Suprapubic skin (tissue), 4 donors: ENCODE results near the gene FLNB. TPM values are rescaled to one million over a fixed set of nuclear protein-coding genes. Genes with fewer than 3 reads are reported as not detected.
A peak's percentile ranks its signal among the peaks of the same experiment; 100 is the strongest.

Source experiments
- DNase-seq, 2 donors: peaks; one replicate each; pipeline ENCODE4 v3.0.0-alpha.2; 2019; ENCODE audit warnings: low spot score in 2 of 2
- H3K27ac ChIP-seq: fragments of 200-600 bp; sonication (generic); one replicate; pipeline ENCODE4 v1.5.1; 2019
- H3K27me3 ChIP-seq: fragments of 200-600 bp; sonication (generic); one replicate; pipeline ENCODE4 v1.5.1; 2019
- H3K36me3 ChIP-seq: fragments of 200-600 bp; sonication (generic); one replicate; pipeline ENCODE4 v1.5.1; 2019
- H3K4me1 ChIP-seq: fragments of 200-600 bp; sonication (generic); one replicate; pipeline ENCODE4 v1.5.1; 2019
- H3K4me3 ChIP-seq: fragments of 200-600 bp; sonication (generic); one replicate; pipeline ENCODE4 v1.5.1; 2019; ENCODE audit warnings: mild to moderate bottlenecking
- H3K9me3 ChIP-seq: fragments of 200-600 bp; sonication (generic); one replicate; pipeline ENCODE4 v1.5.1; 2019
- CTCF ChIP-seq, 2 donors: fragments of 200-600 bp in 1 of 2; fragments of 450-650 bp in 1 of 2; sonication (generic) in 1 of 2; IDR thresholded peaks; one replicate each; pipeline ENCODE4 v1.5.1; 2016 to 2019; ENCODE audit warnings: antibody characterized with exemption in 2 of 2, mild to moderate bottlenecking in 1 of 2, moderate library complexity in 1 of 2
- EP300 ChIP-seq: sonication (generic); formaldehyde crosslinking; IDR thresholded peaks from one replicate; pipeline ENCODE4 v1.6.1; 2017; ENCODE audit warnings: antibody characterized with exemption
- POLR2A ChIP-seq, 2 donors: fragments of 450-650 bp; IDR thresholded peaks; one replicate each; pipeline ENCODE4 v1.6.1; 2017; ENCODE audit warnings: antibody characterized with exemption in 2 of 2, mild to moderate bottlenecking in 2 of 2, moderate library complexity in 2 of 2
- POLR2AphosphoS5 ChIP-seq, 3 donors: sonication (generic); formaldehyde crosslinking; IDR thresholded peaks; one replicate each; pipeline ENCODE4 v1.6.1; 2017; ENCODE audit warnings: antibody characterized with exemption in 3 of 3
- WGBS: methylation state at CpG from one replicate; pipeline ENCODE4 v1.1.5; 2018; 5-methylcytosine and 5-hydroxymethylcytosine counted together
- total RNA-seq, 4 donors: library from RNA; depleted of rRNA; stranded (reverse); fragments of >200 nt; gene quantifications; one replicate each; pipeline ENCODE4 v1.1.0, GENCODE V29; 2016

The FLNB gene
- total RNA-seq, 4 donors from 2014 or later, result 143 to 186 (median 150) TPM

- TF ChIP-seq EP300 (no peak), POLR2A (IDR thresholded peaks at IDR 0.05) (no peak), CTCF (IDR thresholded peaks at IDR 0.05) (no peak), POLR2AphosphoS5 (IDR thresholded peaks at IDR 0.05) (no peak)
- no peaks in the 10 kb centered on the region for H3K36me3 ChIP-seq
- no peaks in the 10 kb centered on the region for H3K27me3 ChIP-seq
- no peaks in the 10 kb centered on the region for H3K9me3 ChIP-seq
- peaks cover 16% of the 10 kb centered on the region for H3K4me1 ChIP-seq
- peak in 1 of 2 donors; percentile 43 for DNase-seq
- H3K27ac ChIP-seq, result no peak overlapping the region
- WGBS, result 59% methylated on average over 4 of the region's 5 CpGs
- H3K4me3 ChIP-seq, result no peak overlapping the region
These were observed 198.3 kb downstream of the FLNB start for GRCh38 chr3:58206406-58207011.

DNA sequence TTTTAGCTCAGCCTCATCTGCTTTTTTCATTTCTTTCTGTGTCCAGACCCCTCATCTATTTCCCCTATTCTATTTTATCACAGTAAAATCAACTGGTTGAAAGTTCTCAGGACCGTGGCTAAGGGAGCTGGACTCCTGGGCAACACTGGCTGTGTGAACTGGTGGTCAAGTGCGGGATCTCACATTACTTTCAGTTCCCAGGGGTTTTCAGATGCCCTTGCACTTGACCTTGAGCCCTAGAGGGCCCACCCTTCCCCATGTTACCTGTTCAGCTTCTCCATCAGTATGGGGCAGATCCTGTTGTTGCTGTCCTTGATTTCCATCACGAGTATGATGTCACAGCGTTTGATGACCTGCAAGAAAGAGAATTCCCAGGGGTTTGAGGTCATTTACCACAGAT lies 199.7 kb downstream of the FLNB start:
- no peak overlapping the region for H3K4me3 ChIP-seq
- no peaks in the 10 kb centered on the region for H3K36me3 ChIP-seq
- 93% methylated on average over 4 of the region's 4 CpGs for WGBS
- DNase-seq, result peak in 1 of 2 donors; percentile 4
- no peaks in the 10 kb centered on the region for H3K9me3 ChIP-seq
- no peaks in the 10 kb centered on the region for H3K27me3 ChIP-seq
- no peak for TF ChIP-seq POLR2A (IDR thresholded peaks at IDR 0.05)
- TF ChIP-seq EP300, result no peak
- TF ChIP-seq CTCF (IDR thresholded peaks at IDR 0.05), result no peak
- no peak overlapping the region for H3K27ac ChIP-seq
- H3K4me1 ChIP-seq, result peaks cover 16% of the 10 kb centered on the region

- peaks cover 28% of the 10 kb centered on the region for H3K4me1 ChIP-seq
- DNase-seq, result no peak
- WGBS, result 64% methylated on average over 3 of the region's 3 CpGs
- H3K4me3 ChIP-seq, result no peak overlapping the region
- no peak overlapping the region for H3K27ac ChIP-seq
- H3K36me3 ChIP-seq, result no peaks in the 10 kb centered on the region
- TF ChIP-seq POLR2AphosphoS5 (IDR thresholded peaks at IDR 0.05) (no peak), POLR2A (IDR thresholded peaks at IDR 0.05) (no peak), CTCF (IDR thresholded peaks at IDR 0.05) (no peak), EP300 (no peak)
- no peaks in the 10 kb centered on the region for H3K27me3 ChIP-seq
- H3K9me3 ChIP-seq, result no peaks in the 10 kb centered on the region
These were observed 201.7 kb downstream of the FLNB start for GRCh38 chr3:58209933-58210332.

GRCh38 chr3:58210761-58211460 lies 202.7 kb downstream of the FLNB start, which contains the start of gene DNASE1L3:
Gene DNASE1L3 (minus strand): TSS chr3:58210972. CDS start chr3:58210906, 66 bp downstream.
- H3K4me3 ChIP-seq, result no peak within 1 kb of the TSS
- WGBS, result 55% methylated on average over 14 of the region's 14 CpGs
- DNase-seq, result peak in 1 of 2 donors; percentile 57
- H3K36me3 ChIP-seq, result no peaks in the 10 kb centered on the region
- H3K9me3 ChIP-seq, result no peaks in the 10 kb centered on the region
- H3K4me1 ChIP-seq, result peaks cover 38% of the 10 kb centered on the region
- no peak within 1 kb of the TSS for H3K27ac ChIP-seq
- H3K27me3 ChIP-seq, result no peaks in the 10 kb centered on the region
- TF ChIP-seq POLR2AphosphoS5 (IDR thresholded peaks at IDR 0.05), result no peak
- TF ChIP-seq EP300, result no peak
- TF ChIP-seq CTCF (IDR thresholded peaks at IDR 0.05), result no peak
- TF ChIP-seq POLR2A (IDR thresholded peaks at IDR 0.05), result no peak
